ENCODE data around the gene IPO9. TPM values are rescaled to one million over a fixed set of nuclear protein-coding genes. Genes with fewer than 3 reads are reported as not detected.
"Not testable (repeated sequence)": the region's sequence is repeated elsewhere in the genome, so short reads cannot be mapped to it uniquely, and the experiment has no call there.

IPO9 gene
- total RNA-seq, 1 experiment from 2014 or later, result 25.9 TPM

GRCh38 chr1:201892211-201892610, 63.3 kb downstream of the IPO9 start:
- H3K27ac ChIP-seq, result no peak overlapping the region
- no peak for DNase-seq (ENCODE audit: low read depth in 1 of 2, low spot score in 2 of 2)
- H3K4me1 ChIP-seq (replicated peaks), result peaks cover 51% of the 10 kb centered on the region
- H3K36me3 ChIP-seq, result peaks cover 7% of the 10 kb centered on the region
- H3K9me3 ChIP-seq (replicated peaks), result no peaks in the 10 kb centered on the region
- no peaks in the 10 kb centered on the region for H3K27me3 ChIP-seq (replicated peaks)
- H3K4me3 ChIP-seq, result no peak overlapping the region

DNA sequence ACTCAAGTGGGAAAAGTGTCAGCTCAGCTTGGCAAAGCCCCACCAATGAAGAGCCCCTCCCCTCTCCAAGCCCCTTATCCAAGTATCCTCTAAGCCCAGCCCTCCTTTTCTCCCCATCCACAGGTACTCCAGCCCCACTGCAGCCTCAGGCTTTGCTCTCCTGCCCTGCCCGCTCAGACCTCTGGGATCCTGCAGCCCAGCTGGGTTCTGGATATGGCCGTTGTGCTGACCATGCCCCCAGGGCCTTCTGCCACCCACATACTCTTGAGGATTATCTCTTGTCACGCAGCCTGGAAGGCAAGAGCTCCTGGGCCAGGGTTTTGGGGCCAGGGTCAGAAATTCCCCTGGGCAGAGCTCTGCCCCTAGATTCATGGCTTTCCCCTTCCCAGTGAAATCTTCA, 64.5 kb downstream of the IPO9 start:
- no peaks in the 10 kb centered on the region for H3K27me3 ChIP-seq (replicated peaks)
- H3K4me3 ChIP-seq, result no peak overlapping the region
- H3K36me3 ChIP-seq, result peaks cover 7% of the 10 kb centered on the region
- no peaks in the 10 kb centered on the region for H3K9me3 ChIP-seq (replicated peaks)
- peaks cover 42% of the 10 kb centered on the region for H3K4me1 ChIP-seq (replicated peaks)
- no peak for DNase-seq (ENCODE audit: low read depth in 1 of 2, low spot score in 2 of 2)
- no peak overlapping the region for H3K27ac ChIP-seq

GRCh38 chr1:201894343-201895119, 65.6 kb downstream of the IPO9 start:
- peaks cover 7% of the 10 kb centered on the region for H3K36me3 ChIP-seq
- H3K4me1 ChIP-seq (replicated peaks), result peaks cover 31% of the 10 kb centered on the region
- DNase-seq (ENCODE audit: low read depth in 1 of 2, low spot score in 2 of 2), result no peak
- H3K4me3 ChIP-seq, result no peak overlapping the region
- no peak overlapping the region for H3K27ac ChIP-seq
- H3K9me3 ChIP-seq (replicated peaks), result no peaks in the 10 kb centered on the region
- H3K27me3 ChIP-seq (replicated peaks), result no peaks in the 10 kb centered on the region

DNA sequence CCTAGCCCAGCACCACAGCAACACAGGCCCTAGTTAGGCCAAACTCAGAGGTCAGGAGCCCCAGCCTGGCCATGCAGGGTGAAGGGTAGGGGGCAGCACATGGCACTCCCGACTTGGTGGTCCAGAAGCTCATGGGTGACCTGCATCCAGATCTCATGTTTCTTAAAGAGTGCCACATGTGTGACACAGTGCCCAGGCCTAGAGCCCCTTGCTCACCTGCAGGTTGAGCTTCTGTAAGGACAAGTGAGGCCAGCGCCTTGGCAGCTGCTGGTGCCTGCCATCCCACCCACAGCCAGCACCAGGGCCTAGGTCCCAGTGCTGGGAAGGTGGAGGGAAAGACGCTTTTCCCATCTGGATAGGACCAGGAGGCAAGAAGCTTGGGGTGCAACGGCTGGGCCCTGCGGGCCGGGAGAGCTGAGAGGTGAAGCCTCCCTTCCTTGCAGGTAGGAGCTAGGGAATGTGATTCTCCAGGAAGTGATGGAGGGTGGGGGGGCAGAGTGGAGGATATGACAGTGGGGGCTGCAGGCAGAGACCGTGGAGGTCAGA, 66.2 kb downstream of the IPO9 start:
- Histone ChIP-seq H3K27me3 (replicated peaks) (no peaks in the 10 kb centered on the region), H3K4me3 (no peak overlapping the region)

GRCh38 chr1:201895913-201896807, 67.2 kb downstream of the IPO9 start:
- H3K27me3 ChIP-seq (replicated peaks), result no peaks in the 10 kb centered on the region
- no peaks in the 10 kb centered on the region for H3K9me3 ChIP-seq (replicated peaks)
- DNase-seq (ENCODE audit: low read depth in 1 of 2, low spot score in 2 of 2), result peak; percentile 80 to 94
- no peaks in the 10 kb centered on the region for H3K36me3 ChIP-seq
- no peak overlapping the region for H3K4me3 ChIP-seq
- no peak overlapping the region for H3K27ac ChIP-seq
- peaks cover 30% of the 10 kb centered on the region for H3K4me1 ChIP-seq (replicated peaks)

More for the DNA sequence above, 66.2 kb downstream of the IPO9 start:
- no peak overlapping the region for H3K27ac ChIP-seq
- H3K4me1 ChIP-seq (replicated peaks), result peaks cover 30% of the 10 kb centered on the region
- H3K36me3 ChIP-seq, result peaks cover 6% of the 10 kb centered on the region
- no peak for DNase-seq (ENCODE audit: low read depth in 1 of 2, low spot score in 2 of 2)
- no peaks in the 10 kb centered on the region for H3K9me3 ChIP-seq (replicated peaks)

GRCh38 chr1:201896951-201897391, 68.0 kb downstream of the IPO9 start:
- Histone ChIP-seq H3K9me3 (replicated peaks) (no peaks in the 10 kb centered on the region), H3K4me3 (no peak overlapping the region), H3K36me3 (no peaks in the 10 kb centered on the region), H3K27ac (no peak overlapping the region), H3K27me3 (replicated peaks) (no peaks in the 10 kb centered on the region), H3K4me1 (replicated peaks) (peaks cover 31% of the 10 kb centered on the region)
- DNase-seq (ENCODE audit: low read depth in 1 of 2, low spot score in 2 of 2), result no peak

DNA sequence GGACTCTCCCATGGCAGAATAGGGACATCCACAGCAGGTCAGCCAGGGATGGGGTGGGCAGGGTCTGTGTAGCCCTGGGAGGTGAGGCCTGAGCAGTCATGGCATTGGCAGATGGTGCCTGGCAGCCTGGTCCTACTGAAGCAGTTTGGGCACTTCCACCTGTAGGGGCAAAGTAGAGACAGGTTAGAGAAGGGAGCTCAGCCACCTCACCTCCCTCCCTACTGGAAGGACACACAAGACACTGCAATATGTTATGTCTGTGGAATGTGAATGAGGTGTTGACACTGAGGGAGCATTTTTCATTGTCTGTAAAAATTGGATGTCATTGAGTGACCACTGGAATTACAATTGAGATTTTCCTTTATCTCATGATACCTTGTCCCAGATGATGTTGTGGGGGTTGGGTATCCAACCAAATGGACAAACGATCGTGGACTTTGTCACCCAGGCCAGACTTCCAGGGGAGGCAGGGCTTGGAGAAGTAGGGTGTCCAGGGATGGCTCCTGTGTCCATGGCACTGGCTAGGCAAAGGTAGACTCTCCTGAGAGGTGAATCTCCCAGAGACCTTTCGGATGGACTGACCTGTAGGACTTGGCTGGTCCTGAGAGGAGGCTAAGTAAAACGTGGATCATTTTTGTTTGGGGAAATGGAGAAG, 69.4 kb downstream of the IPO9 start:
- Histone ChIP-seq H3K9me3 (replicated peaks) (no peaks in the 10 kb centered on the region), H3K4me3 (no peak overlapping the region), H3K27me3 (replicated peaks) (no peaks in the 10 kb centered on the region), H3K36me3 (no peaks in the 10 kb centered on the region), H3K4me1 (replicated peaks) (peaks cover 41% of the 10 kb centered on the region), H3K27ac (no peak overlapping the region)
- DNase-seq (ENCODE audit: low read depth in 1 of 2, low spot score in 2 of 2), result no peak

- no peaks in the 10 kb centered on the region for H3K27me3 ChIP-seq (replicated peaks)
- H3K27ac ChIP-seq, result no peak overlapping the region
- no peak overlapping the region for H3K4me3 ChIP-seq
- H3K36me3 ChIP-seq, result no peaks in the 10 kb centered on the region
- peaks cover 41% of the 10 kb centered on the region for H3K4me1 ChIP-seq (replicated peaks)
- DNase-seq (ENCODE audit: low read depth in 1 of 2, low spot score in 2 of 2), result no peak
- H3K9me3 ChIP-seq (replicated peaks), result no peaks in the 10 kb centered on the region
Measured at GRCh38 chr1:201898992-201899391, 70.0 kb downstream of the IPO9 start.

DNA sequence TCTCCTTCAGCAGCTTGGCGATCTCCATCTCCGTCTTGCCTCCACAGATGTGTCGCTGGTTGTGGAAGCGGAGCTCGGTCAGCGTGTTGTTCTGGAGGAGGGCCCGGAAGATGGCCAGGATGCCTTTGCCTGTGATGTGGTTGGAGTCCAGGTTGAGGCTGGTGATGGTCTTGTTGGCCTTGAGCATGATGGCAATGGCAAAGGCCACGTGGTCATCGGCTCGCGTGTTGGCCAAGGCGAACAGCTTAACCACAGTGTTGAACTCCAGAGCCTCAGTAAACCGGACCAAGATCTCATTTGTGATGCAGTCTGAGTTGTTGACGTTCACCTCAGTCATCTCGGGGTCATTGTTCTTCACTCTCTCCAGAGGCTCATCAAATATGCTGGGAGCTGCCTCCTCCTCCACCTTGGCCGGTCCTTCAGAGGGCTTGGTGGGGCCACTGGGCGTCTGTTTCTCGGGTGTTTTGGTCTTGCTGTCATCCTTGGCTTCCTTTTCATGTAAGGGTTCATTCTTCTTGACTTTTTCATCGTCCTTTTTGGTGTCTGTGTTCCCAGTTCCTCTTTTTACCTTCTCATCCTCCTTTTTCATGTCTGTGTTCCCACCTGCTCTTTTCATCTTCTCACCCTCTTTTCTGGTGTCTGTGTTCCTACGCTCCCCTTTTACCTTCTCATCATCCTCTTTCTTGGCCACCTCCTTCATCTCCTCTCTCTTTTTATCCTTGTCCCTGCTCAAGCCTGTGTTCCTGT, 70.9 kb downstream of the IPO9 start:
- Histone ChIP-seq H3K4me1 (replicated peaks) (peaks cover 45% of the 10 kb centered on the region), H3K27me3 (replicated peaks) (no peaks in the 10 kb centered on the region), H3K4me3 (no peak overlapping the region), H3K27ac (no peak overlapping the region), H3K36me3 (no peaks in the 10 kb centered on the region), H3K9me3 (replicated peaks) (no peaks in the 10 kb centered on the region)
- DNase-seq (ENCODE audit: low read depth in 1 of 2, low spot score in 2 of 2), result no peak

- H3K27me3 ChIP-seq (replicated peaks), result no peaks in the 10 kb centered on the region
- no peaks in the 10 kb centered on the region for H3K9me3 ChIP-seq (replicated peaks)
- DNase-seq (ENCODE audit: low read depth in 1 of 2, low spot score in 2 of 2), result no peak
- no peak overlapping the region for H3K27ac ChIP-seq
- no peak overlapping the region for H3K4me3 ChIP-seq
- peaks cover 51% of the 10 kb centered on the region for H3K4me1 ChIP-seq (replicated peaks)
- no peaks in the 10 kb centered on the region for H3K36me3 ChIP-seq
Measured at GRCh38 chr1:201900476-201900875, 71.5 kb downstream of the IPO9 start.

- DNase-seq (ENCODE audit: low read depth in 1 of 2, low spot score in 2 of 2); H3K4me3 ChIP-seq; H3K9me3 ChIP-seq (replicated peaks); H3K27ac ChIP-seq; H3K27me3 ChIP-seq (replicated peaks); H3K36me3 ChIP-seq: not testable (repeated sequence)
- peaks cover 52% of the 10 kb centered on the region for H3K4me1 ChIP-seq (replicated peaks)
Measured at GRCh38 chr1:201901036-201901435, 72.1 kb downstream of the IPO9 start.

DNA sequence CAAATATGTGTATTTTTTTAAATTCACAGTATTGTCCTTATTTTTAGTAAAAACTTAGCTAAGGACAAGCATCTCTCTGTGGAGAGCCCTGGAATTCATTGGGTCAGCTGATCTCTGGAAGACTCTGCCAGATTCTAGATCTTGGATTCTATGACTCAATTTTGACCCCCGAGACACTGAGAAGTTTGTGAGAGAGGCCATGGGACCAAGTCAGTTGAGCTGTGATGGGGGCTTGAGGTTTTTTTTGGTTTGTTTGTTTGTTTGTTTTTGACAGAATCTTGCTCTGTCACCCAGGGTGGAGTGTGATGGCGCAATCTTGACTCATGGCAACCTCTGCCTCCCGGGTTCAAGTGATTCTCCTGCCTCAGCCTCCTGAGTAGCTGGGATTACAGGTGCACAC, 73.2 kb downstream of the IPO9 start:
- peaks cover 53% of the 10 kb centered on the region for H3K4me1 ChIP-seq (replicated peaks)
- H3K27ac ChIP-seq, result no peak overlapping the region
- no peaks in the 10 kb centered on the region for H3K9me3 ChIP-seq (replicated peaks)
- no peaks in the 10 kb centered on the region for H3K27me3 ChIP-seq (replicated peaks)
- H3K36me3 ChIP-seq, result no peaks in the 10 kb centered on the region
- DNase-seq (ENCODE audit: low read depth in 1 of 2, low spot score in 2 of 2), result no peak
- no peak overlapping the region for H3K4me3 ChIP-seq

GRCh38 chr1:201903135-201903534, 74.2 kb downstream of the IPO9 start:
- DNase-seq (ENCODE audit: low read depth in 1 of 2, low spot score in 2 of 2), result no peak
- peak overlapping the region; percentile 64 for H3K27ac ChIP-seq

More at GRCh38 chr1:201903135-201903534, 74.2 kb downstream of the IPO9 start:
- Histone ChIP-seq H3K4me1 (replicated peaks) (peaks cover 53% of the 10 kb centered on the region), H3K27me3 (replicated peaks) (no peaks in the 10 kb centered on the region), H3K4me3 (no peak overlapping the region), H3K9me3 (replicated peaks) (no peaks in the 10 kb centered on the region), H3K36me3 (no peaks in the 10 kb centered on the region)

All from SJSA1 (cell line).